Astrocyte (in vitro differentiated cells and primary cell): ENCODE data around the gene CISH.

ENCODE experiments used
- EZH2 ChIP-seq: IDR thresholded peaks from 2 replicates; pipeline ENCODE4 v1.6.1; 2012; ENCODE audit warnings: mild to moderate bottlenecking, low read length, inconsistent platforms; ENCODE audit not compliant: insufficient read depth
- TF ChIP-seq, protein P1 (sequence below): IDR thresholded peaks from 2 replicates; pipeline ENCODE4 v1.5.1; 2011; ENCODE audit warnings: low read depth, mild to moderate bottlenecking, inconsistent platforms, low read length, moderate library complexity; ENCODE audit not compliant: insufficient read depth

DNA sequence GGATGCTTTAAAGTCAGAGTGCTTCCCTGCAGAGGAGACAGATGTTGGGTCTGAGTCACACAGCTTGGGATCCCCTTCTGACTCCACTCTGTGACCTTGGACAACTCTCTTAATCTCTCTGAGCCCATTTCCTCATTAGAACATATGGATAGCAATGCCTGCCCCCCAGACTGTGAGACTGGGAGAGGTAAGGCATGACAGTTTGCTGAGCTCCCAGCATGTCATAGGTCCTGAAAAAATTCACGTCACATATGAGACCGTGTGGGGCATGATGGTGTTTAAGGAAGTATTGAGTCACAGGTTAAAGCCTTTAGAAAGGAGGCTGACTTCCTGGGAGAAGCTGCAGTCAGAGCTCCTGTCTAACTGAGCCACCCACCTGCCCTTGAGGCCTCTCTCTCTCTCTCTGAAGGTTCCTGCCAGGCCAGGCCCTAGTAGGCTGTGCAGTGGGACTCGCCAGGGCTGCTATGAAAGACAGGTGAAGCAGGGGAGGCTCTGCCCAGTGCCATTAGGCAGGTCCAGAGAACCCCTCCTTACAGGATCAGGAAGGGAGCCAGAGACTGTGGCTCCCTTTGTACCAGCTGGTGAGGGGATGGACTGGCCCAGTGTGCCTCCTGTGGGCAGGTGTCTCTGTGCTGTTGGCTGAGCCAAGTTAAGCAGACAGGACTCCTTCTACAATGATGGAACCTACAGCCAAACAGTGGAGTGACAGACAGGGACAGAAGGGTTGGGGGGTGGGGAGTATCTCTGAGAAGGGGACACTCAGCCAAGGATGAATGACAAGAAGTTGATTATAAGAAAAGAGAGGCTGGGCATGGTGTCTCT, 43.6 kb upstream of the CISH start:
- TF ChIP-seq, protein P1, sequence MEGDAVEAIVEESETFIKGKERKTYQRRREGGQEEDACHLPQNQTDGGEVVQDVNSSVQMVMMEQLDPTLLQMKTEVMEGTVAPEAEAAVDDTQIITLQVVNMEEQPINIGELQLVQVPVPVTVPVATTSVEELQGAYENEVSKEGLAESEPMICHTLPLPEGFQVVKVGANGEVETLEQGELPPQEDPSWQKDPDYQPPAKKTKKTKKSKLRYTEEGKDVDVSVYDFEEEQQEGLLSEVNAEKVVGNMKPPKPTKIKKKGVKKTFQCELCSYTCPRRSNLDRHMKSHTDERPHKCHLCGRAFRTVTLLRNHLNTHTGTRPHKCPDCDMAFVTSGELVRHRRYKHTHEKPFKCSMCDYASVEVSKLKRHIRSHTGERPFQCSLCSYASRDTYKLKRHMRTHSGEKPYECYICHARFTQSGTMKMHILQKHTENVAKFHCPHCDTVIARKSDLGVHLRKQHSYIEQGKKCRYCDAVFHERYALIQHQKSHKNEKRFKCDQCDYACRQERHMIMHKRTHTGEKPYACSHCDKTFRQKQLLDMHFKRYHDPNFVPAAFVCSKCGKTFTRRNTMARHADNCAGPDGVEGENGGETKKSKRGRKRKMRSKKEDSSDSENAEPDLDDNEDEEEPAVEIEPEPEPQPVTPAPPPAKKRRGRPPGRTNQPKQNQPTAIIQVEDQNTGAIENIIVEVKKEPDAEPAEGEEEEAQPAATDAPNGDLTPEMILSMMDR: no peak
- TF ChIP-seq EZH2: no peak
